GM12875 (cell line): ENCODE measurements around the gene SDC3.

Source experiments
- H3K4me3 ChIP-seq: one replicate; pipeline ENCODE4 v1.5.1; 2011; ENCODE audit warnings: low read depth, low read length, control low read depth
- CTCF ChIP-seq: IDR thresholded peaks from 2 replicates; pipeline ENCODE4 v1.5.1; 2011; ENCODE audit warnings: low read depth, mild to moderate bottlenecking, control low read depth, inconsistent platforms, low read length, moderate library complexity, borderline replicate concordance; ENCODE audit not compliant: insufficient read depth

The SDC3 gene

GRCh38 chr1:30903343-30904034 lies 5.1 kb downstream of the SDC3 start:
- TF ChIP-seq CTCF: no peak
- no peak overlapping the region for H3K4me3 ChIP-seq

- no peak overlapping the region for H3K4me3 ChIP-seq
- TF ChIP-seq CTCF: no peak
These were observed 5.8 kb downstream of the SDC3 start for GRCh38 chr1:30902593-30903290.

DNA sequence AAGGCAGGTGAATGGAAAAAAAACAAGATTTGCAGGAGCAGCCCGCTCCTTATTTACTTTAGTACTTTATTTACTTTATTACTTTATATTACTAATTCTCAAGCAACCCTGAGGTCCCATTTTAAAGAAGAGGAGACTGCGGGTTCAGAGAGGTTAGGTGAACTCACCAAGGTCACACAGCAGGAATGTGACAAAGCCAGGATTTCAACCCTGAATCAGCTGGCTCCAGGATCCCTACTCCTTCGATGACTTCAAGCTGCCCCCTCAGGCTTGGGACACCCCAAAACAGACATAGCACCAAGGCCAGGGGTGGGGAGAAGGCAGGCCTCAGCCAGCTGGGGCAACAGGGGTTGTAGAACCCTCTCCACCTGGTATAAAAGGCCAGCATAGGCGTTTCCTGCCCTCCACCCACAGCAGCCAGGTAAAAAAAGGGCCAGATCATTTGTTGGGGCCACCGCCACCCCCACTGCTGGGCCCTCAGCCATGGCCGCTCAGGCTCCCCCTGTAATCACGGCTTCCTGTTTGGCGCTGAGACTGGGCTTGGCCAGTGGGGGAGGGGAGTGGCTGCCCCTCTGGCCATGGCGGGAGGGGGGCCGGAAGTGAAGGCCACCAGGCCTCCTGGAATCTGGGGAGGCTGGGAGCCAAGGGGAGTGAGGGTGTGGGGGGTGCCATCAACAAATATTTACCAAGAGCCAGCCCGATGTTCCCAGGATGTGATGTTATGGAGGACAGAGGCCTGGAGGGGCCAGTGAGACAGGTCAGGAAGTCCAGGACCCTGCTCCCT lies 6.6 kb downstream of the SDC3 start:
- no peak overlapping the region for H3K4me3 ChIP-seq
- no peak for TF ChIP-seq CTCF

DNA sequence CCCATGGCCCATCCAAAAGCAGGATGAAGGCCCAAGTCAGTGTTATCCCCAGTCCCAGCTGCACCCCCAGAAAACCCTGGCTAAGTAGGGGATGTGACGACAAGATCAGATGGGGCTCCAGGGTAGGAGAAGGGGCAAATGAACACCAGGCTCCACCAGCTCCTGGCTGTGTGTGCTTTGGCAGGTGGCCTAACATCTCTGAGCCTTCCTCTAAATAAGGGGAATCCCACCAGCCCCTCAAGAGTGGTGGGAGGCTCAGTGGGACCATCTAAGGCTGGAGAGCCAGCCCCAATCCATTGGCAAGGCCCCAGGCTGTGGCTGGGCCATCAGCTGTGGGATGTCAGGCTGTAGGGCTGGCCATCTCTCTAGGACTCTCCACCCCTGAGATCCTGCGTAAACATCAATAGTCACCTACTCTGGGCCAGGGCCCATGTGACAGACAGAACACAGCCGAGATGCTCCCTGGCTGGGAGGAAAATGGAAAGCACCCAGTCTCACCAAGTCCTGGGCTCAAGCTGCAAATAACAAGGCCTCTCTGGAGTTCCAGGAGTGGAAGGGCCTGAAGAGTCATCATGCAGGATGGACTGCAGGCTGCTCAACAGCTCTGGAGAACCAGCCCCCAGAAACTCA lies 7.5 kb downstream of the SDC3 start:
- no peak overlapping the region for H3K4me3 ChIP-seq
- TF ChIP-seq CTCF: no peak

GRCh38 chr1:30900486-30900885 lies 8.1 kb downstream of the SDC3 start:
- TF ChIP-seq CTCF: no peak
- no peak overlapping the region for H3K4me3 ChIP-seq

DNA sequence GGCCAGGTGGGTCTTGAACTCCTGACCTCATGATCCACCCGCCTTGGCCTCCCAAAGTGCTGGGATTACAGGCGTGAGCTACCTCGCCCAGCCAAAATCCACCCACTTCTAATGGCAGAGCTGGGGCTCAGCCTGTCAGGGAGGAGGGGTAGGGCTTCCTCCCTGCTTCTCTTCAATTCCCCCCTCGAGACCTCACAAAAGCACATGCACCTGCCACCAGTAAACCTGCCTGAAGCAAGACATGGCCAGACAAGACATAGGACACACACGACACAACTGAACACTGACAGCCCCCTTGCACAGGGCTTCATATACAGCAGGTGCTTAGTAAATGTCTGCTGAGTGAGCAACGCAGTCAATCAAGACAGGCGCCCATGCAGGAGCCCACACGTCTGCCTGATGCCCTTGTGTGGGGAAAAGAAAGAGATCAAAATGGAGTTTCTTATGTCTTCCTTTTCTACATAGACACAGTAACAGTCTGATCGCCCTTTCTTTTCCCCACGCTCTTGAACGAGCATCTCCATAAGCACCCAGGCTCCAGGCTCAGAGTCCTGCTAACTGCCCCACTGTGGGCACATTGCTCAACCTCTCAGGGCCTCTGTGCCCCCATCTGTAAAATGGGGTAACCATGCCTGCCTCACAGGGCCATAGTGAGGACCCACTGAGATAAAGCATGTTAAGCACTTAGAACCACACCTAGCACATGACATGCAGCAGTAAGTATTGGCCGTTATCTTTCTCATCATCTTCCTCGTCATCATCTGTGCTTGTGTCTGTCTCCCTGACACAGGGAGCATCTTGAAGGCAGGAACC lies 8.8 kb downstream of the SDC3 start:
- no peak for TF ChIP-seq CTCF
- no peak overlapping the region for H3K4me3 ChIP-seq
